ENCODE results near the gene RNF152. TPM values are rescaled to one million over a fixed set of nuclear protein-coding genes. Genes with fewer than 3 reads are reported as not detected.

The RNF152 gene
- total RNA-seq, 3 donors from 2014 or later, result 8.6 to 64.5 (median 31.5) TPM

DNA sequence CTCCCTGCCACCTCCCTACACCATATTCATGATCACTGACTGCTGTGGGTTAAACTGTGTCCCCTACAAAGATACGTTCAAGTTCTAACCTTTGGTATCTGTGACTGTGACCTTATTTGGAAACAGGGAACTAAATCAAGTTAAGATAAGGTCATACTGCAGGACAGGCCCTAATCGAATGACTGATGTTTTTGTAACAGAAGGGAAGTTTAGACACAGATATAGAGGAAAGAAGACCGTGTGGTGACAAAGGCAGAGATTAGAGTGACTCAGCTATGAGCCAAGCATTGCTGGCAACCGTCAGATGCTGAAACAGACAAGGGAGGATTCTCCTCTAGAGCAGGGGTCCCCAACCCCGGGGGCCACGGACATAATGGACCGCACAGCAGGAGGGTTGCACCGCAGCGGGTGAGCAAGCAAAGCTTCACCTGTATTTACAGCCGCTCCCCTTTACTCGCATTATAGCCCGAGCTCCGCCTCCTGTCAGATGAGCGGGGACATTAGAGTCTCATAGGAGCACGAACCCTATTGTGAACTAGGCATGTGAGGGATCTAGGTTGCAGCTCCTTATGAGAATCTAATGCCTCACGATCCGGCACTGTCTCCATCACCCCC is 28.9 kb upstream of the RNF152 start:
- no peak overlapping the region for H3K4me3 ChIP-seq
- H3K36me3 ChIP-seq, result no peaks in the 10 kb centered on the region
- DNase-seq (ENCODE audit: low spot score in 2 of 2), result no peak
- H3K9me3 ChIP-seq, result no peaks in the 10 kb centered on the region
- intact Hi-C loops (cut with DNase I; ENCODE audit: low total_unique reads), result no loop called here
- no peaks in the 10 kb centered on the region for H3K27me3 ChIP-seq
- TF ChIP-seq, protein P1, sequence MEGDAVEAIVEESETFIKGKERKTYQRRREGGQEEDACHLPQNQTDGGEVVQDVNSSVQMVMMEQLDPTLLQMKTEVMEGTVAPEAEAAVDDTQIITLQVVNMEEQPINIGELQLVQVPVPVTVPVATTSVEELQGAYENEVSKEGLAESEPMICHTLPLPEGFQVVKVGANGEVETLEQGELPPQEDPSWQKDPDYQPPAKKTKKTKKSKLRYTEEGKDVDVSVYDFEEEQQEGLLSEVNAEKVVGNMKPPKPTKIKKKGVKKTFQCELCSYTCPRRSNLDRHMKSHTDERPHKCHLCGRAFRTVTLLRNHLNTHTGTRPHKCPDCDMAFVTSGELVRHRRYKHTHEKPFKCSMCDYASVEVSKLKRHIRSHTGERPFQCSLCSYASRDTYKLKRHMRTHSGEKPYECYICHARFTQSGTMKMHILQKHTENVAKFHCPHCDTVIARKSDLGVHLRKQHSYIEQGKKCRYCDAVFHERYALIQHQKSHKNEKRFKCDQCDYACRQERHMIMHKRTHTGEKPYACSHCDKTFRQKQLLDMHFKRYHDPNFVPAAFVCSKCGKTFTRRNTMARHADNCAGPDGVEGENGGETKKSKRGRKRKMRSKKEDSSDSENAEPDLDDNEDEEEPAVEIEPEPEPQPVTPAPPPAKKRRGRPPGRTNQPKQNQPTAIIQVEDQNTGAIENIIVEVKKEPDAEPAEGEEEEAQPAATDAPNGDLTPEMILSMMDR (IDR thresholded peaks at IDR 0.05), result no peak
- TF ChIP-seq POLR2AphosphoS5 (IDR thresholded peaks at IDR 0.05) (no peak), POLR2A (IDR thresholded peaks at IDR 0.05) (no peak)
- H3K27ac ChIP-seq, result no peak overlapping the region
- H3K4me1 ChIP-seq, result no peaks in the 10 kb centered on the region

DNA sequence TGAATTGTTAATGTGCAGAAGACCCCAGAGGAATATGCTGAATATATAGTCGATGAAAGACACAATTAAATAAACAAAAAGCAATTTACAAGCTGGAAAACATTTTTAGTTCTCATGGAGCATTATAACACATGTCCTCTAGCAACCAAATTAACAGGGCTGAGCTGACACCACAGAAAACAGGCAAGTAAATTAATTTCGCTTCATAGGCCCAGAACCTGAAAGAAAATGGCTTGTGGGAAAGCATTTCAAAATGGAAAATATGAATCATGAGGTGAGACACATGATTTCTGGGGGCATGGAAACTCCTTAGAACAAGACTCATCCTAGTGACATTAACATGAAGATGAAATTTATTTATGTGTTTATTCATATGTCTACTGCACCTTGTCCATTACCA is 25.0 kb upstream of the RNF152 start:
- no peaks in the 10 kb centered on the region for H3K36me3 ChIP-seq
- TF ChIP-seq POLR2A (IDR thresholded peaks at IDR 0.05), result no peak
- TF ChIP-seq POLR2AphosphoS5 (IDR thresholded peaks at IDR 0.05), result no peak
- TF ChIP-seq, protein P1 (IDR thresholded peaks at IDR 0.05), result no peak
- intact Hi-C loops (cut with DNase I; ENCODE audit: low total_unique reads), result no loop called here
- no peak overlapping the region for H3K27ac ChIP-seq
- no peaks in the 10 kb centered on the region for H3K9me3 ChIP-seq
- no peak overlapping the region for H3K4me3 ChIP-seq
- DNase-seq (ENCODE audit: low spot score in 2 of 2), result no peak
- H3K27me3 ChIP-seq, result no peaks in the 10 kb centered on the region
- H3K4me1 ChIP-seq, result no peaks in the 10 kb centered on the region

DNA sequence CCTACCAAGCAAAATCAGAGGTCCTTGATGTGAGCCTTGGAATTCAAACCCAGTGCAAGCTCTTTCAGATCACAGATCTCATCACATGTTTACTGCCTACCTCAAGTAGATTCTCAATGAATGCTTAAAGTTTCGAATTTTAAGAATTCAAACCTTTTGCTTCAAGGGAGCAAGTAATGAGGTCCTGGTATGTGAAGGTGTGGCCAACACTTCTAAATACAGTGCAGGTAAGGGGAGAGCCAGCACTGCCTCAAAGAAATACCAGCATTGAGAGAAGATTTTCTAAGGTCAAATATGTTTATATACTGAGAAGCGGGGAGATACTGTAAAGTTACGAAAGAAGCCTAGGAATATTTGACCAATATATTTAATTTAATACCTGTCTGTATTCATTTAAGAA is 19.7 kb upstream of the RNF152 start:
- Histone ChIP-seq H3K9me3 (no peaks in the 10 kb centered on the region), H3K4me3 (no peak overlapping the region), H3K27ac (no peak overlapping the region), H3K4me1 (no peaks in the 10 kb centered on the region), H3K36me3 (no peaks in the 10 kb centered on the region), H3K27me3 (no peaks in the 10 kb centered on the region)
- intact Hi-C loops (cut with DNase I; ENCODE audit: low total_unique reads), result no loop called here
- TF ChIP-seq POLR2A (IDR thresholded peaks at IDR 0.05) (no peak), POLR2AphosphoS5 (IDR thresholded peaks at IDR 0.05) (no peak)
- TF ChIP-seq, protein P1 (IDR thresholded peaks at IDR 0.05), result no peak
- no peak for DNase-seq (ENCODE audit: low spot score in 2 of 2)

DNA sequence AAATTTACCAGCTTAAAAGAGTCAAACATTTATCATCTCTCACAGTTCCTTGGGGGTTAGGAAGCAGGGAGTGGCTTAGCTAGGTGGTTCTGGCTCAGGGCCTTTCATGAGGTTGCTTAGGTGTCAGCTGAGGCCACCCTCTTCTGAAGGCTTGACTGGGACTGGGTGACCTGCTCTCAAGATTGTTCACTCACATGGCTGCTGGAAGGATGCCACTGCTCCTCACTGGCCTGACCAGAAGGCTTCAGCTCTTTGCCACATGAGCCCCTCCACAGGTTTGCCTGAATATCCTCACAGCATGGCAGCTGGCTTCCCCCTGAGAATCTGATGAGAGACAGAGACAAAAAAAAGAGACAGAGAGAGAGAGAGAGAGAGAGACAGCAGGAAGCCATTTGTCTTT is 17.3 kb upstream of the RNF152 start:
- no peak overlapping the region for H3K27ac ChIP-seq
- intact Hi-C loops (cut with DNase I; ENCODE audit: low total_unique reads), result no loop called here
- H3K27me3 ChIP-seq, result no peaks in the 10 kb centered on the region
- no peaks in the 10 kb centered on the region for H3K4me1 ChIP-seq
- no peak for DNase-seq (ENCODE audit: low spot score in 2 of 2)
- no peak for TF ChIP-seq POLR2A (IDR thresholded peaks at IDR 0.05)
- no peak for TF ChIP-seq POLR2AphosphoS5 (IDR thresholded peaks at IDR 0.05)
- TF ChIP-seq, protein P1 (IDR thresholded peaks at IDR 0.05), result no peak
- H3K9me3 ChIP-seq, result no peaks in the 10 kb centered on the region
- no peak overlapping the region for H3K4me3 ChIP-seq
- H3K36me3 ChIP-seq, result no peaks in the 10 kb centered on the region

DNA sequence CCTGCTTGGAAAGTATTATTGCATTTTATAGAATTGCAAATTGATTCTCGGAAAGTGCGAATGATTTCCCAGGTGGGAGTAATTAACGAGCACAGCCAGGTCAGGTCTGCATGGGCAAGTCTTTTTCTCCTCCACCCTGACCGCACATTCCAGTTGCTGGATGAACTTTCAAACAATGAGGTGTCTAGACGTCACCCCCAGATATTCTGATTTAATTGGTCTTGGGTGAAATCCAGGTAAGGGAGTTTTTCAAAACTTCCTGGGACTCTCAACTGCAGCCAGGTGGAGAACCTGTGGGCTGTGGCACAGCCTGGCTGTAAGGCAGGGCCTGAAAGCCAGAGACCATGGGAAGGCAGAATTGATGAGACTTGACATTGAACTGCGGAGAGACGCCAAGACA is 15.9 kb upstream of the RNF152 start:
- Histone ChIP-seq H3K36me3 (no peaks in the 10 kb centered on the region), H3K4me3 (no peak overlapping the region), H3K27me3 (no peaks in the 10 kb centered on the region), H3K4me1 (no peaks in the 10 kb centered on the region), H3K9me3 (no peaks in the 10 kb centered on the region), H3K27ac (peak overlapping the region; percentile 55 to 71)
- intact Hi-C loops (cut with DNase I; ENCODE audit: low total_unique reads), result no loop called here
- DNase-seq (ENCODE audit: low spot score in 2 of 2), result no peak
- TF ChIP-seq POLR2A (IDR thresholded peaks at IDR 0.05) (no peak), POLR2AphosphoS5 (IDR thresholded peaks at IDR 0.05) (no peak)
- TF ChIP-seq, protein P1 (IDR thresholded peaks at IDR 0.05), result no peak
